Amniotic epithelial cell (primary cell): Measurements from ENCODE around the gene VSIR.

Experiments used
- DNase-seq: peaks from one replicate; pipeline ENCODE4 v3.0.0-alpha.2; 2010; ENCODE audit warnings: low read depth

Gene VSIR

GRCh38 chr10:71782221-71782916, 9.0 kb upstream of the VSIR start:
- DNase-seq = no peak

GRCh38 chr10:71780719-71781118, 7.4 kb upstream of the VSIR start:
- no peak for DNase-seq

- DNase-seq = no peak
Measured at GRCh38 chr10:71780156-71780555, 6.8 kb upstream of the VSIR start.

GRCh38 chr10:71779641-71780040, 6.3 kb upstream of the VSIR start:
- no peak for DNase-seq

- no peak for DNase-seq
Measured at GRCh38 chr10:71778071-71778825, 4.9 kb upstream of the VSIR start.

GRCh38 chr10:71777213-71777985, 4.1 kb upstream of the VSIR start:
- DNase-seq = no peak

GRCh38 chr10:71776481-71776925, 3.2 kb upstream of the VSIR start:
- no peak for DNase-seq

GRCh38 chr10:71774916-71775702, 1.8 kb upstream of the VSIR start:
- DNase-seq = peak; percentile 61

GRCh38 chr10:71772832-71773220, 494 bp downstream of the VSIR start:
- no peak for DNase-seq

GRCh38 chr10:71771821-71772617, 1.3 kb downstream of the VSIR start:
- DNase-seq = peak; percentile 71

- peak; percentile 45 for DNase-seq
Measured at GRCh38 chr10:71771204-71771603, 2.1 kb downstream of the VSIR start.

GRCh38 chr10:71770789-71771188, 2.5 kb downstream of the VSIR start:
- DNase-seq = peak; percentile 92

GRCh38 chr10:71770255-71770654, 3.1 kb downstream of the VSIR start:
- peak; percentile 85 for DNase-seq

- peak; percentile 29 for DNase-seq
Measured at GRCh38 chr10:71769279-71769823, 4.0 kb downstream of the VSIR start.

- DNase-seq = no peak
Measured at GRCh38 chr10:71767420-71768035, 5.8 kb downstream of the VSIR start.

GRCh38 chr10:71766717-71767419, 6.5 kb downstream of the VSIR start:
- peak; percentile 98 for DNase-seq

- DNase-seq = no peak
Measured at GRCh38 chr10:71765906-71766716, 7.2 kb downstream of the VSIR start.

- peak; percentile 42 for DNase-seq
Measured at GRCh38 chr10:71765176-71765904, 8.0 kb downstream of the VSIR start.
